IPS-18a (cell line): ENCODE results near the gene EFHD2.

Source experiments
- H3K27ac ChIP-seq: one replicate; pipeline ENCODE4 v1.5.1; 2013; ENCODE audit warnings: low read length
- H3K27me3 ChIP-seq: one replicate; pipeline ENCODE4 v1.6.1; 2013; ENCODE audit warnings: mild to moderate bottlenecking, low read length; ENCODE audit not compliant: control insufficient read depth, insufficient read depth
- H3K36me3 ChIP-seq: one replicate; pipeline ENCODE4 v1.6.1; 2013; ENCODE audit warnings: low read depth, low read length; ENCODE audit not compliant: control insufficient read depth
- H3K4me1 ChIP-seq: one replicate; pipeline ENCODE4 v1.6.1; 2013; ENCODE audit warnings: low read depth, low read length; ENCODE audit not compliant: control insufficient read depth
- H3K4me3 ChIP-seq: one replicate; pipeline ENCODE4 v1.5.1; 2013; ENCODE audit warnings: low read length
- H3K9ac ChIP-seq: one replicate; pipeline ENCODE4 v1.6.1; 2013; ENCODE audit warnings: mild to moderate bottlenecking, low read length, moderate library complexity
- H3K9me3 ChIP-seq: one replicate; pipeline ENCODE4 v1.6.1; 2013; ENCODE audit warnings: low read depth, low read length; ENCODE audit not compliant: control insufficient read depth

The EFHD2 gene

GRCh38 chr1:15439325-15439724, 29.6 kb downstream of the EFHD2 start:
- Histone ChIP-seq H3K4me1 (no peaks in the 10 kb centered on the region), H3K9me3 (no peaks in the 10 kb centered on the region), H3K9ac (no peak overlapping the region)

DNA sequence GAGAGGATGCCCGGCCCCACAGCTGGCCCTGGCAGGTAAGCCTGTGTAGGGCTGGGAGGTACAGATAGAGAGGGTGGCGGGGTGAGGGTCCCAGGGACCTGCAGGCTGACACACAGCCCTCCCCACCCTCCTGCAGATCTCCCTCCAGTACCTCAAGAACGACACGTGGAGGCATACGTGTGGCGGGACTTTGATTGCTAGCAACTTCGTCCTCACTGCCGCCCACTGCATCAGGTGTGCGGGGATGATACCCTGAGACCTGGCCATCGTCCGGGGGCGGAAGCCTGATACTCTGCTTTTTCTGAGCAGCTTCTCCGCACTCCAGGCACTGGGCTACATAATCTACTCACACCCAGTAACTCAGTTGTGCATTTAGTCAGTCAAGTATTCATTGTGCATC, 30.7 kb downstream of the EFHD2 start:
- no peaks in the 10 kb centered on the region for H3K36me3 ChIP-seq
- H3K9me3 ChIP-seq: no peaks in the 10 kb centered on the region
- no peak overlapping the region for H3K9ac ChIP-seq
- no peak overlapping the region for H3K27ac ChIP-seq
- no peaks in the 10 kb centered on the region for H3K4me1 ChIP-seq
- H3K4me3 ChIP-seq: no peak overlapping the region
- H3K27me3 ChIP-seq: no peaks in the 10 kb centered on the region

More at GRCh38 chr1:15439325-15439724, 29.6 kb downstream of the EFHD2 start:
- Histone ChIP-seq H3K27ac (no peak overlapping the region), H3K36me3 (no peaks in the 10 kb centered on the region), H3K4me3 (no peak overlapping the region), H3K27me3 (no peaks in the 10 kb centered on the region)

GRCh38 chr1:15441247-15441646, 31.6 kb downstream of the EFHD2 start:
- no peaks in the 10 kb centered on the region for H3K27me3 ChIP-seq
- H3K4me1 ChIP-seq: no peaks in the 10 kb centered on the region
- H3K9me3 ChIP-seq: no peaks in the 10 kb centered on the region
- H3K4me3 ChIP-seq: no peak overlapping the region
- H3K27ac ChIP-seq: no peak overlapping the region
- H3K36me3 ChIP-seq: no peaks in the 10 kb centered on the region
- no peak overlapping the region for H3K9ac ChIP-seq

GRCh38 chr1:15442119-15442518, 32.4 kb downstream of the EFHD2 start:
- H3K4me3 ChIP-seq: no peak overlapping the region
- H3K9me3 ChIP-seq: no peaks in the 10 kb centered on the region
- no peak overlapping the region for H3K27ac ChIP-seq
- H3K36me3 ChIP-seq: no peaks in the 10 kb centered on the region
- H3K4me1 ChIP-seq: no peaks in the 10 kb centered on the region
- H3K27me3 ChIP-seq: no peaks in the 10 kb centered on the region
- no peak overlapping the region for H3K9ac ChIP-seq

DNA sequence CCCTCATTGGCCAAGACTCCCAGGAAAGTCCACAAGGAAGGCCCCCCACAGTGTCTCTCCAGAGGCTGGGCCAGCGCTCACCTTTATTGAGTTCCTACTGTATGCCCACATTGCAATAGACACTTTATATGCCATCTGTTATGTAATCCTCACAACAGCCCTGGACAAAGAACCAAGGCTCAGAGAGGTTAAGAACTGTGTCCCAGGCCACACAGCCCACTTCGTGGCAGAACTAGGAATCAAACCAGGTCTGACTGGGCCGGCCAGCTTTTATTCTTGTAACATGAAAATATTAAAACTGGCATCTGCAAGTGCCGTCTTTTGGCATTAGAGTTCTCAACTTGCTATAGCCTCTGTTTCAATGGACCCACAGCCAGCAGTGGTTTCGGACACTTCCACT, 33.1 kb downstream of the EFHD2 start:
- no peak overlapping the region for H3K4me3 ChIP-seq
- no peak overlapping the region for H3K27ac ChIP-seq
- no peak overlapping the region for H3K9ac ChIP-seq

DNA sequence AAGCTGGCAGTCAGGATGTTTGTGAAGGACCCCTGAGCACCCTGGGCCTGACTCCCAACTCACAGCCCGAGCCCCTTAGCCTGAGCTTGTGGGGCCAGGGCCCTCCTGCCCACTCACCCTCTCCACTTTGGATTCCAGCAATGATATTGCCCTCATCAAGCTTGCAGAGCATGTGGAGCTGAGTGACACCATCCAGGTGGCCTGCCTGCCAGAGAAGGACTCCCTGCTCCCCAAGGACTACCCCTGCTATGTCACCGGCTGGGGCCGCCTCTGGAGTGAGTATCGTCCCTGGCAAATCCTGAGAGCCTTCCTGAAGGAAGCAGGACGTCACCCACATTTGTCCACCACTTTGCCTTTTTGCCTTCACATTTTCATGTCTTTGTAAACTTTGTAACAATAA, 33.6 kb downstream of the EFHD2 start:
- no peaks in the 10 kb centered on the region for H3K4me1 ChIP-seq
- no peaks in the 10 kb centered on the region for H3K9me3 ChIP-seq
- H3K27ac ChIP-seq: no peak overlapping the region
- H3K36me3 ChIP-seq: no peaks in the 10 kb centered on the region
- H3K27me3 ChIP-seq: no peaks in the 10 kb centered on the region
- no peak overlapping the region for H3K9ac ChIP-seq
- no peak overlapping the region for H3K4me3 ChIP-seq

More for the DNA sequence above, 33.1 kb downstream of the EFHD2 start:
- no peaks in the 10 kb centered on the region for H3K4me1 ChIP-seq
- H3K36me3 ChIP-seq: no peaks in the 10 kb centered on the region
- no peaks in the 10 kb centered on the region for H3K27me3 ChIP-seq
- no peaks in the 10 kb centered on the region for H3K9me3 ChIP-seq

DNA sequence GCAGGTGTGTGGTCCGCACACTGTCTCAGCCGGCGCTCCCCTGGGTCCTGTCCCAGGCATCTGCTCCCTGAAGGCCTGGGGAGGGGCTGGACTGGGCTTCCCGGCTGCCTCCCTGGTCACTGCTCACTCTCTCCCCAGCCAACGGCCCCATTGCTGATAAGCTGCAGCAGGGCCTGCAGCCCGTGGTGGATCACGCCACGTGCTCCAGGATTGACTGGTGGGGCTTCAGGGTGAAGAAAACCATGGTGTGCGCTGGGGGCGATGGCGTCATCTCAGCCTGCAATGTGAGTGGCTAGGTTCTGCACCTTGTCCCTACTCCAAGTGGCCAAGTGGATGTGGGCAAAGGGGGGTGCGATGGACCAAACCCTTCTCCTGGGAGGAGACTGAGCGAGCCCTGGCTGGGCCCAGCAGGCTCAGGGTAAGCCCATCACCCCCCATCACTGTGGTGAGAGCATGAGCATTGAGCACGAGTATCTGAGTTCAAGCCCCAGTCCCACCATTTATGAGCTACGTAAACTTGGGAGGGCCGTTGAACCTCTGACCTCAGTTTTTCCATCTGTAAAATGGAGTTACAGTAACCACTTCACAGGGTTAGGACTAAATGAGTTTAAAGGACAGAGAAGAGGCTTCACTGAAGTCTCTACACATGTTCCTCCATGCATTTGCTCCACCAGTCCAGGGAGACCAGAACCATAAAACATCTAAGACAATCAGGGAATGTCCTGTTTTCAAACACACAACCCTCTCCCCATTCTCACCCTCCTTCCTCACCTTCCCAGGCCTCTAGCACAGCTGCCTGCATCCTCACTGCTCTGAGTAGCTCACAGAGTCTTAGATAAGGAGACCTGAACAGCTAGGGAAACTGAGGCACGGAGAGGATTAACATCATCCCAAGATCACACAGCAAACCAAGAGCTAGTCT, 35.0 kb downstream of the EFHD2 start:
- H3K4me1 ChIP-seq: no peaks in the 10 kb centered on the region
- no peaks in the 10 kb centered on the region for H3K27me3 ChIP-seq
- no peak overlapping the region for H3K4me3 ChIP-seq
- no peak overlapping the region for H3K9ac ChIP-seq
- H3K27ac ChIP-seq: no peak overlapping the region
- H3K9me3 ChIP-seq: no peaks in the 10 kb centered on the region
- no peaks in the 10 kb centered on the region for H3K36me3 ChIP-seq

DNA sequence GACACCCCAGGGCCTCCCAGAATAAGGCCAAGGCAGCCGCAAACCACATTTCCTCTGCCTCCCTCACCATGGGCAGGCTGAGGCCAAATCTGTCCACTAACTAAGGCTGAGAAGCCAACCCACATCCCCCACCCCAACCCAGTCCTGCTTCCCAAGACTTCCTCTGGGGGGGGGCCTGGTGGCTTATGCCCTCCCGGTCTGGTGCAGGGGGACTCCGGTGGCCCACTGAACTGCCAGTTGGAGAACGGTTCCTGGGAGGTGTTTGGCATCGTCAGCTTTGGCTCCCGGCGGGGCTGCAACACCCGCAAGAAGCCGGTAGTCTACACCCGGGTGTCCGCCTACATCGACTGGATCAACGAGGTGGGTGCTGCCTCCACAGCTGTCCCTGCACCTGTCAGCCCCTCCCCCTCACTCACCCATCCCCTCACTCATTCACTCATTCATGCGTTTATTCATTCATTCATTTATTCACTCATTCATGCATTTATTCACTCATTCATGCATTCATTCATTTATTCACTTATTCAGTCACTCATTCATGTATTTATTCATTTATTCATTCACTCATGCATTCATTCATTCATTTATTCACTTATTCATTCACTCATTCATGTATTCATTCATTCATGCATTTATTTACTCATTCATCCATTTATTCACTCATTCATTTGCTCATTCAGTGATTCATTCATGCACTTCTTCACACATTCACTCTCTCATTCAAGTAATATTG, 35.9 kb downstream of the EFHD2 start:
- H3K9ac ChIP-seq: no peak overlapping the region
- H3K9me3 ChIP-seq: no peaks in the 10 kb centered on the region
- H3K4me1 ChIP-seq: no peaks in the 10 kb centered on the region
- H3K27me3 ChIP-seq: no peaks in the 10 kb centered on the region
- no peaks in the 10 kb centered on the region for H3K36me3 ChIP-seq
- H3K27ac ChIP-seq: no peak overlapping the region
- H3K4me3 ChIP-seq: no peak overlapping the region

DNA sequence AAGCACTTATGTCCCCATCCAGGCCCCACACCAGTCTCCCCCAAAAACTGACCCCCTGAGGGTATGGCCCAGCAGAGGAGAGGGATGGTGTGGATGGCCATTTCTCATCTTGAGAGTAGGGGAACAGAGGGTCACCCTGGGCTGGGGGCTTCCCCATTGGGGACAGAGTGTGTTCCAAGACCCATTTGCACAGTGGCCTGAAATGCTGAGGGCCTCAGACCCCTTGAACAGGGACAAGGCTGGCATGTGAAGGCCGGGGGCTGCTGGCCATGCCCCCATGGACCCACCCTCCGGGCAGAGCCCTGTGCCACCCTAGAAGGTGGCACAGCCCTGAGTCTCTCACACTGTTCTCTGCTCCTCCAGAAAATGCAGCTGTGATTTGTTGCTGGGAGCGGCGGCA, 36.5 kb downstream of the EFHD2 start:
- no peaks in the 10 kb centered on the region for H3K9me3 ChIP-seq
- H3K36me3 ChIP-seq: no peaks in the 10 kb centered on the region
- no peak overlapping the region for H3K27ac ChIP-seq
- H3K9ac ChIP-seq: no peak overlapping the region
- no peak overlapping the region for H3K4me3 ChIP-seq
- H3K4me1 ChIP-seq: no peaks in the 10 kb centered on the region
- H3K27me3 ChIP-seq: no peaks in the 10 kb centered on the region

DNA sequence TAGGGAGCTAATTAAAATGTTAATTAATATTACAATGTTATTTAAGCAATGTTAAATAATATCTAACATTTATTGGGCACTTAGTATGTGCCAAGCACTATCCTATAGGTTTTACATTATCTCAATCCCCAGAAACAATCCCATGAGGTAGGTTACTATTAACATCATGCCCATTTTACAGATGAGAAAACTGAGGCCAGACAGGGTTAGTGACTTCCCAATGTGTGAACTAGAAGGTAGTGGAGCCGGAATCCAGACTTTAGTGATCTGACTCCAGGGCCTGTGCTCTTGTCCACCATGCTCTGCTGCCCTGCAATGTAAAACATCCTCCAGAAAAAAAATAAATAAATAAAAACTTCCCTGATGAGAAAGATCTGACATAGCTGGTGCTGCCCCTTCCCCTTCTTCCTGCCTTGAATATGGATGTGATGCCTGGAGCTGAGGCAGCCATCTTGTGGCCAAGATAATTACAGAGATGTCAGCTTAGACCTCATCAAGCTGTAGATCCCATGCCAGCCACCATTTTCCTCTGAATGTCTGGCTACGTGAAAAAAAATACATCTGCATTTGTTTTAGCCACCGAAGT, 39.3 kb downstream of the EFHD2 start:
- H3K36me3 ChIP-seq: no peaks in the 10 kb centered on the region
- no peak overlapping the region for H3K27ac ChIP-seq
- no peak overlapping the region for H3K9ac ChIP-seq
- H3K4me3 ChIP-seq: no peak overlapping the region
- H3K4me1 ChIP-seq: no peaks in the 10 kb centered on the region
- H3K9me3 ChIP-seq: no peaks in the 10 kb centered on the region
- H3K27me3 ChIP-seq: no peaks in the 10 kb centered on the region

GRCh38 chr1:15449567-15449966, 39.9 kb downstream of the EFHD2 start:
- H3K36me3 ChIP-seq: no peaks in the 10 kb centered on the region
- no peak overlapping the region for H3K4me3 ChIP-seq
- no peak overlapping the region for H3K9ac ChIP-seq
- H3K27me3 ChIP-seq: no peaks in the 10 kb centered on the region
- no peak overlapping the region for H3K27ac ChIP-seq
- H3K9me3 ChIP-seq: no peaks in the 10 kb centered on the region
- H3K4me1 ChIP-seq: no peaks in the 10 kb centered on the region
